ENCODE data around the gene XNDC1N.

The XNDC1N gene

GRCh38 chr11:71947498-71947897 lies 19.1 kb upstream of the XNDC1N start:
- no peak overlapping the region for H3K4me3 ChIP-seq (replicated peaks in 1 of 2; ENCODE audit: low read depth in 2 of 2, low read length in 2 of 2)
- no peak for TF ChIP-seq CTCF (IDR thresholded peaks at IDR 0.05; ENCODE audit: low read depth, low read length)
- peak in 1 of 2 donors; percentile 24 for DNase-seq (ENCODE audit: low read depth in 2 of 2)

GRCh38 chr11:71946144-71946571 lies 17.8 kb upstream of the XNDC1N start:
- peak; percentile 36 to 83 for DNase-seq (ENCODE audit: low read depth in 2 of 2)

GRCh38 chr11:71940561-71941219 lies 12.3 kb upstream of the XNDC1N start:
- TF ChIP-seq CTCF (IDR thresholded peaks at IDR 0.05; ENCODE audit: low read depth, low read length), result no peak
- no peak overlapping the region for H3K4me3 ChIP-seq (replicated peaks in 1 of 2; ENCODE audit: low read depth in 2 of 2, low read length in 2 of 2)
- DNase-seq (ENCODE audit: low read depth in 2 of 2), result no peak

More at GRCh38 chr11:71946144-71946571, 17.8 kb upstream of the XNDC1N start:
- H3K4me3 ChIP-seq (replicated peaks in 1 of 2; ENCODE audit: low read depth in 2 of 2, low read length in 2 of 2), result no peak overlapping the region
- TF ChIP-seq CTCF (IDR thresholded peaks at IDR 0.05; ENCODE audit: low read depth, low read length), result no peak

GRCh38 chr11:71937826-71938225 lies 9.4 kb upstream of the XNDC1N start:
- peak in 1 of 2 donors; percentile 42 for DNase-seq (ENCODE audit: low read depth in 2 of 2)
- no peak overlapping the region for H3K4me3 ChIP-seq (replicated peaks in 1 of 2; ENCODE audit: low read depth in 2 of 2, low read length in 2 of 2)
- TF ChIP-seq CTCF (IDR thresholded peaks at IDR 0.05; ENCODE audit: low read depth, low read length), result no peak

GRCh38 chr11:71936825-71937224 lies 8.4 kb upstream of the XNDC1N start:
- peak; percentile 55 to 61 for DNase-seq (ENCODE audit: low read depth in 2 of 2)
- no peak overlapping the region for H3K4me3 ChIP-seq (replicated peaks in 1 of 2; ENCODE audit: low read depth in 2 of 2, low read length in 2 of 2)
- no peak for TF ChIP-seq CTCF (IDR thresholded peaks at IDR 0.05; ENCODE audit: low read depth, low read length)

GRCh38 chr11:71935338-71935925 lies 7.0 kb upstream of the XNDC1N start:
- no peak overlapping the region for H3K4me3 ChIP-seq (replicated peaks in 1 of 2; ENCODE audit: low read depth in 2 of 2, low read length in 2 of 2)
- DNase-seq (ENCODE audit: low read depth in 2 of 2), result no peak
- TF ChIP-seq CTCF (IDR thresholded peaks at IDR 0.05; ENCODE audit: low read depth, low read length), result no peak

Data from cardiac fibroblast (primary cell).